PFSK-1 (cell line): ENCODE data around the gene AQP10.

Source experiments
- FOXP2 ChIP-seq: optimal IDR thresholded peaks from 2 replicates; pipeline ENCODE3; 2011; ENCODE audit warnings: borderline replicate concordance, control low read depth, inconsistent platforms; ENCODE audit not compliant: insufficient read depth; ENCODE audit errors: extremely low read length, extremely low read depth
- POLR2AphosphoS5 ChIP-seq: IDR thresholded peaks from 2 replicates; pipeline ENCODE4 v1.6.1; 2012; ENCODE audit warnings: low read depth, mild to moderate bottlenecking, control low read depth, low read length, moderate library complexity
- SIN3A ChIP-seq: IDR thresholded peaks from 2 replicates; pipeline ENCODE4 v1.6.1; 2012; ENCODE audit warnings: mild to moderate bottlenecking, low read length, moderate library complexity, borderline replicate concordance; ENCODE audit not compliant: insufficient read depth
- TAF1 ChIP-seq: IDR thresholded peaks from 2 replicates; pipeline ENCODE4 v1.6.1; 2012; ENCODE audit warnings: low read length, control low read depth, borderline replicate concordance; ENCODE audit not compliant: insufficient read depth
- TF ChIP-seq, protein P1 (sequence below), 2 experiments: IDR thresholded peaks; 2 replicates each; pipeline versions ENCODE4 v1.6.1 to v1.8.0; 2011 to 2012; ENCODE audit warnings: low read depth in 2 of 2, low read length in 2 of 2, control low read depth in 1 of 2, inconsistent platforms in 1 of 2, mild to moderate bottlenecking in 1 of 2, moderate library complexity in 1 of 2; ENCODE audit not compliant: insufficient read depth in 1 of 2

AQP10 gene

GRCh38 chr1:154338875-154339274 lies 18.0 kb downstream of the AQP10 start:
- TF ChIP-seq POLR2AphosphoS5 (no peak), TAF1 (no peak), SIN3A (no peak), FOXP2 (no peak)
- TF ChIP-seq, protein P1, sequence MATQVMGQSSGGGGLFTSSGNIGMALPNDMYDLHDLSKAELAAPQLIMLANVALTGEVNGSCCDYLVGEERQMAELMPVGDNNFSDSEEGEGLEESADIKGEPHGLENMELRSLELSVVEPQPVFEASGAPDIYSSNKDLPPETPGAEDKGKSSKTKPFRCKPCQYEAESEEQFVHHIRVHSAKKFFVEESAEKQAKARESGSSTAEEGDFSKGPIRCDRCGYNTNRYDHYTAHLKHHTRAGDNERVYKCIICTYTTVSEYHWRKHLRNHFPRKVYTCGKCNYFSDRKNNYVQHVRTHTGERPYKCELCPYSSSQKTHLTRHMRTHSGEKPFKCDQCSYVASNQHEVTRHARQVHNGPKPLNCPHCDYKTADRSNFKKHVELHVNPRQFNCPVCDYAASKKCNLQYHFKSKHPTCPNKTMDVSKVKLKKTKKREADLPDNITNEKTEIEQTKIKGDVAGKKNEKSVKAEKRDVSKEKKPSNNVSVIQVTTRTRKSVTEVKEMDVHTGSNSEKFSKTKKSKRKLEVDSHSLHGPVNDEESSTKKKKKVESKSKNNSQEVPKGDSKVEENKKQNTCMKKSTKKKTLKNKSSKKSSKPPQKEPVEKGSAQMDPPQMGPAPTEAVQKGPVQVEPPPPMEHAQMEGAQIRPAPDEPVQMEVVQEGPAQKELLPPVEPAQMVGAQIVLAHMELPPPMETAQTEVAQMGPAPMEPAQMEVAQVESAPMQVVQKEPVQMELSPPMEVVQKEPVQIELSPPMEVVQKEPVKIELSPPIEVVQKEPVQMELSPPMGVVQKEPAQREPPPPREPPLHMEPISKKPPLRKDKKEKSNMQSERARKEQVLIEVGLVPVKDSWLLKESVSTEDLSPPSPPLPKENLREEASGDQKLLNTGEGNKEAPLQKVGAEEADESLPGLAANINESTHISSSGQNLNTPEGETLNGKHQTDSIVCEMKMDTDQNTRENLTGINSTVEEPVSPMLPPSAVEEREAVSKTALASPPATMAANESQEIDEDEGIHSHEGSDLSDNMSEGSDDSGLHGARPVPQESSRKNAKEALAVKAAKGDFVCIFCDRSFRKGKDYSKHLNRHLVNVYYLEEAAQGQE (IDR thresholded peaks at IDR 0.05; ENCODE audit: insufficient read depth in 1 of 2, low read depth in 2 of 2, low read length in 2 of 2): no peak

- TF ChIP-seq SIN3A (no peak), POLR2AphosphoS5 (no peak), FOXP2 (no peak), TAF1 (no peak)
Observed at GRCh38 chr1:154342132-154342531, 21.2 kb downstream of the AQP10 start.

DNA sequence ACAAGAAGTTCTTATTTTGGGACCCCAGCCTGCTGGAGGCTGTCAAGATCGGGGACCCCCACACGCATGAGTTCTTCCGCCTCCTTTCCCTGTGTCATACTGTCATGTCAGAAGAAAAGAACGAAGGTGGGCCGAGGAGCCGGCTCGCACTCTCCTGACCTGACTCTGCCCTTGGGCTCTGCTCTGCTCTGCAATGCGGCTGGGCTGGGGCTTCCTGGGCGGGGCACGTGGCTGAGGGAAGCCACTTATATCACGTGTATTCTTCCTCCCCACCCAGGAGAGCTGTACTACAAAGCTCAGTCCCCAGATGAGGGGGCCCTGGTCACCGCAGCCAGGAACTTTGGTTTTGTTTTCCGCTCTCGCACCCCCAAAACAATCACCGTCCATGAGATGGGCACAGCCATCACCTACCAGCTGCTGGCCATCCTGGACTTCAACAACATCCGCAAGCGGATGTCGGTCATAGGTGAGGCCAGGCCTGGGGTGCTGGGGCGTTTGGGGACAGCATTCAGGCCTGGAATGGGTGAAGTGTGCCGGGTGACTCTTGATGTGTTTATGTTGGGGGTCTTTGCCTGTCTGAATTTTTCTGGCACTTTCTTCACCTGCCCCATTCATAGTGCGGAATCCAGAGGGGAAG lies 22.1 kb downstream of the AQP10 start:
- TF ChIP-seq, protein P1 (IDR thresholded peaks at IDR 0.05; ENCODE audit: insufficient read depth in 1 of 2, low read depth in 2 of 2, low read length in 2 of 2): no peak
- TF ChIP-seq FOXP2: no peak
- TF ChIP-seq TAF1: no peak
- no peak for TF ChIP-seq POLR2AphosphoS5
- TF ChIP-seq SIN3A: no peak

DNA sequence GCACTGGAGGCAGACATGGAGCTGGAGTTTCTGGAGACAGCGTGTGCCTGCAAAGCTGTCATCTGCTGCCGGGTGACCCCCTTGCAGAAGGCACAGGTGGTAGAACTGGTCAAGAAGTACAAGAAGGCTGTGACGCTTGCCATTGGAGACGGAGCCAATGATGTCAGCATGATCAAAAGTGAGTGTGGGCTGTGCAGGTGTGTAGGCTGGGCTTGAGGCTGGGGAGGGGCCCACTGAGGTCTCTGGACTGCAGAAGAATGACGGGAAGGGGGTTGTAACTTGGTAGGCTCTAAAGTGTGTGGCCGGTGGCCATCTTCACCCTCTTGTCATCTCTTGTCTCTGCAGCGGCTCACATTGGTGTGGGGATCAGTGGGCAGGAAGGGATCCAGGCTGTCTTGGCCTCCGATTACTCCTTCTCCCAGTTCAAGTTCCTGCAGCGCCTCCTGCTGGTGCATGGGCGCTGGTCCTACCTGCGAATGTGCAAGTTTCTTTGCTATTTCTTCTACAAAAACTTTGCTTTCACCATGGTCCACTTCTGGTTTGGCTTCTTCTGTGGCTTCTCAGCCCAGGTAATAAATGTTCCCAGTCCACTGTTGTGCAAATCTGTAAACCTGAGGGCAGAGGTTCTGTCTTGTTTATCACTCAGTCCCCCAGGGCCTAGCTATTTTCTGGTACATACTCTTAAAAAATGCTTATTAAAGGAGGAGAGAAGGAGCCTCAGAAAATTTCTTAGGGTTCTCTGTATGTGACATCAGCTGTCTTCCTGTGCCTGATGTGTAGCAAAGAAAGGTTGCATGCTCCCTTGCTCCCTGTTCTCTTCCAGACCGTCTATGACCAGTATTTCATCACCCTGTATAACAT lies 24.3 kb downstream of the AQP10 start:
- TF ChIP-seq POLR2AphosphoS5 (no peak), TAF1 (no peak), SIN3A (no peak), FOXP2 (no peak)
- TF ChIP-seq, protein P1 (IDR thresholded peaks at IDR 0.05; ENCODE audit: insufficient read depth in 1 of 2, low read depth in 2 of 2, low read length in 2 of 2): no peak

- TF ChIP-seq TAF1 (no peak), SIN3A (no peak), FOXP2 (no peak), POLR2AphosphoS5 (no peak)
- TF ChIP-seq, protein P1 (IDR thresholded peaks at IDR 0.05; ENCODE audit: insufficient read depth in 1 of 2, low read depth in 2 of 2, low read length in 2 of 2): no peak
Observed at GRCh38 chr1:154346276-154346917, 25.5 kb downstream of the AQP10 start.
